Glomerular endothelial cell (primary cell): ENCODE results near the gene IRF8. TPM values are rescaled to one million over a fixed set of nuclear protein-coding genes. Genes with fewer than 3 reads are reported as not detected.
"Not testable (repeated sequence)": the region's sequence is repeated elsewhere in the genome, so short reads cannot be mapped to it uniquely, and the experiment has no call there.

Experiments used
- DNase-seq: peaks from one replicate; pipeline ENCODE4 v3.0.0-alpha.2; 2011; ENCODE audit warnings: low read depth, low spot score; ENCODE audit errors: extremely low read depth
- total RNA-seq: library from RNA; depleted of rRNA; stranded (reverse); fragments of >200 nt; gene quantifications from 2 replicates; pipeline ENCODE4 v1.2.3, GENCODE V29; 2015

IRF8 gene, protein sequence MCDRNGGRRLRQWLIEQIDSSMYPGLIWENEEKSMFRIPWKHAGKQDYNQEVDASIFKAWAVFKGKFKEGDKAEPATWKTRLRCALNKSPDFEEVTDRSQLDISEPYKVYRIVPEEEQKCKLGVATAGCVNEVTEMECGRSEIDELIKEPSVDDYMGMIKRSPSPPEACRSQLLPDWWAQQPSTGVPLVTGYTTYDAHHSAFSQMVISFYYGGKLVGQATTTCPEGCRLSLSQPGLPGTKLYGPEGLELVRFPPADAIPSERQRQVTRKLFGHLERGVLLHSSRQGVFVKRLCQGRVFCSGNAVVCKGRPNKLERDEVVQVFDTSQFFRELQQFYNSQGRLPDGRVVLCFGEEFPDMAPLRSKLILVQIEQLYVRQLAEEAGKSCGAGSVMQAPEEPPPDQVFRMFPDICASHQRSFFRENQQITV
- 0.63 and 1.5 TPM in 2 replicates for total RNA-seq

DNA sequence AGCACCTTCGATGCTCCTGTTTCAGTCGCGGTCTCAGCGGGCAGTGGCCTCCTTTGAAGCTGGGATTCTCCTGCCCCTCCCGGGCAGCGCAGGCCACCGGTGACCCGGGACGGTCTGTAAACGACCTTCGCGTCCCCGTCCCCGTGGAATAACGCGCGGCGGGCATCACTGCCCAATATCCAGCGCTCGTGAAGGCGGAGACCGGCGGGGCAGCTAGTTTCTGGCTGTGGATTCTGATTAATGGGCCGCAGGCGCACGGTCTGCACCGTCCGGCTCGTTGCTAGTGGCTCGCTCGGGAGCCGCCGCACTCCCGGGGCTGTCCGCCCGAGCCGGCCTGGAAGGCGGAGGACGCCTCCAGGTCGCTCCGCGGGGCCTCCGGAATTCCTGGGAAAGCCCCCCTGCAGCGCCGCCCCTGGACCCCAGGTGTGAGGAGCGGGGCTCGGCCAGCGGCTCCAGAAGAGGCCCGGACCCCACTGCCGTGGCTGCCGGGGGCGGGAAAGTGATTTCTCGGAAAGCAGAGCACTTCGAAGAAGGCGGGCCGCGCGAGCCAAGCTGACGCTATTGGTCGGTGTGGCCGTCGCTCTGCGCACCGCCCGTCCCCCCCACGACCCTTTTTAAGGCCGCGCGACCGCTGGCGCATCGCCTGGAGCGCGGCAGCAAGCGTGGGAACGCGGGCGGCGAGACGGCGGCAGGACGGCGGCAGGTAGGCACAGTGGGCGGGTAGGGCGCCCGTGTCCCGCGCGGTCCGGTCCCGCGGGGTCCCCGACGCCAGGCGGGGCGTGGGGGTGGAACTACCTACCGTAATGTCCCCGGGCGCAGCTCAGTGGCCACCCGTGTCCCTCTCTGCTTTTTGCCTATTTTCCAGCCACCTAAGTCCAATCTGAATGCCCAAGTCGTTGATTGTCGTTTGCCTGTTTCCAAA is at the start of gene IRF8:
IRF8 (plus strand) TSS at position 642 of the 922 bp plus-strand sequence. CDS start 3,854 bp downstream, outside the sequence.
- DNase-seq, result no peak

DNA sequence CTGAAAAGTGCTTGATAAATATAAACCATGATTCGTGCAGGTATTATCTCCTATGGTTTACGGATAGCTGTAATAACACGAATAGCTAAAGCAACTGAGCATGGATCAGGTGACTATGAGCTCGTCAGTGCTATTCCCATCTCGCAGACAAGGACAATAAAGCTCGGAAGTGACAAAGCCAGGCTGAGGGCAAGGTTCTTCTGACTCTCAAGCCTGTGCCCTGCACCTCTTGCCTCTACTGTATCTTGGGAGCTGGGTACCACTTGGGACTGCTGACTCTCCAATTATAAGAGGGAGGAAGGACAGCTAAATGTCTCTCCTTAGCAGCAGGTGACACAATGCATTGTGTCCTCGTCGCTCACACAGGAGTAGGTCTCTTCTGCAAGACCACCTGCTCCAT is 49.6 kb upstream of the IRF8 start:
- DNase-seq, result no peak

DNA sequence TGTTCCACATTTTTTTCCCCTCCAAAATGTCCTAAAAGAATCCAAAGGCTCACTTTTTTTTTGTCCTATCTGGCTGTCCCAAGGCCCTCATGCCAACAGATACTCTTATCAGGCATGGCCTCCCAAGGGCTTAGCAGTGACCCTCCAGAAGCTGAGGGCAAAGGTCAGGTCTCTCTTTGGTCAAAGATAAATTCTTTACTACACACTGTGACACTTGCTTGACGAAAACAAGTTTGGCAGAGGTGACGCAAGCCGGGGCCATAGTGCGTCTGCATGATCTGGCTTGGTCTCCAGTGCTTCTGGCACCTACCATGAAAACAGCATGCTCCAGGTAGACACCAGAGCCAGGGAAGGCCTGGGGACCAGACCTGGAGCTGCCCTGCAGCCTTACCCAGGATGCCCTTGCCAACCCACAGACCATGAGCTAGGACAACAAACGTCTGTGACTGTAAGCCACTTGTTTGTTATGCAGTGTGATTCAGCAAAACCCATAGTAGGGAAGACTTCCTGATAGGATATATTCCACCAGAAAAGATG is 48.5 kb upstream of the IRF8 start:
- no peak for DNase-seq

DNA sequence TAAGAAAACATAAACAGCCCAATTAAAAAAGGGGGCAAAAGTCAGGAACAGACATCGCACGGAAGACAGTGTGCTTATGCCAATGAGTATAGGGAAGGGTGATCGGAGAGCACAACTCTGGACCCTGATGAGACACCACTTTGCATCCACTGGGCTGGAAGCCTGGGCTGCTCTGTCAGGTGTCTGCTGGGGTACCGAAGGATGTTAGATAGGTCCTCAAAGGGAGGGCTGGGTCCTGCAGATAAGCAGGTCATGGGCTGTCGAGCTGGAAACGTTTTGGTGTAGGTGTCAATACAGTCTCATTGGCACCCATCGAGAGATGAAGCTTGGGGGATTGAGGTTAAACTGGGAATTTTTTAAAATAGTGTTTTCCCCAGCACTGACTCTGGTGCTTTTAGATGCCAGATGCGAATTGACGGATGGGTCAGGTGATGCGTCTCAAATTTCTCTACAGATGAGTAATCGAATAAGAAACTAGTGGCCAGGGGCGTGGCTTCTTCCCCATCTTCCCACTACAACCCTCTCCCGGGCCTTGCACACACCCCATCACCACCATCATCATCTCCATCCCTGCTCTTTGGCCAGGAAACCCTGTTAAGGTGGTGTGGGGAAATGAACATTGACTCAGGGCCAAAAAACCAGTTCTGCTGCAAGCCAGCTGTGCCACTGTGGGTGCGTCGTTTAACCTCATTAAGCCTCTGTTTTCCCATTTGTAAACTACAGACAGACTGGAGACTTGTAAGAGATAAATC is 47.8 kb upstream of the IRF8 start:
- DNase-seq, result no peak

DNA sequence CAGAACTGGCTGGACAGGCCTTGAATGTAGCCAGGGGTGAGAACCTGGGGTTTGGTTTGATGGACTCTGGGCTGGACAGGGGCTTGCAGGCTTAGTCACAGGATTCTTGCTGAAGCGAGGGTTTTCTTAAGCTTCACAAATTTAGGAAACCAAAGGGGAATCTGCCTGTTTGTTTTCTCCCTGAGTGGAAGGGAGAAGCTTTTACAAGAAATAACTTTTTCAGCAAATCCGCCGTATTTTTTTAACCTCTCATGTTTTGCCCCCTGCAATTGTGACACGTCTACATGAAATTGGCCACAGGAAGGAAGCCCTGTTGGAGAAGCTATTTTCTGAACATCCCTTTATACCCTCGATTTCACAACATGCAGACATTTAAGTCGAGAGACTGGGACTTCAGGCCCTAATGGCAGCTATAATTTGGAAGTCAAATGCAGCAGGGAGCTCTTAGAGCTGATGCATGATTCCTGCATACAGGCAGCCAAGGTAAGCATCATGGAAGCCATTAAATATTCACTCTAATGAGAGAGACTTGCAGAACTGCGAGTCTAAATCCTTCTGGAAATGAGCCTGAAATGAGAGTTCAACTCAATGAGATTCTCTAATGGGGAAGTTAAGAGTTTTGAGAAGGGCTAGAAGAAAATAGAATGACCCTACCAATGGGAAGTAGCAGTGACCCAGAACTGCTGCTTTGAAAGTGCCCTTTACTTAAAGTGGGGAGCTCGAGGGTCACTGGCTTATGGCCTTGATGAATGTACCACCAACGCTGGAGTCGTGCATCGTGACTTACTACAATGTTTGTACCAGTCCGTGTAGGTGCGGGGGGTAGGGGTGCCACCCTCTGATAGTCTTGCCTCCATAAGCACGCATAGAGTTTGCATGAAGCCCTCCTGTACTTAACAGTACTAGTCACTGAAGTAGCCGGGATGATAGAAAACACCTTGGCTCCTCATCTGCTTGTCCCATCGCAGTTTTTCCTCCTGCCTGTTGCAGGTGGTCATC is 45.1 kb upstream of the IRF8 start:
- DNase-seq, result no peak

DNA sequence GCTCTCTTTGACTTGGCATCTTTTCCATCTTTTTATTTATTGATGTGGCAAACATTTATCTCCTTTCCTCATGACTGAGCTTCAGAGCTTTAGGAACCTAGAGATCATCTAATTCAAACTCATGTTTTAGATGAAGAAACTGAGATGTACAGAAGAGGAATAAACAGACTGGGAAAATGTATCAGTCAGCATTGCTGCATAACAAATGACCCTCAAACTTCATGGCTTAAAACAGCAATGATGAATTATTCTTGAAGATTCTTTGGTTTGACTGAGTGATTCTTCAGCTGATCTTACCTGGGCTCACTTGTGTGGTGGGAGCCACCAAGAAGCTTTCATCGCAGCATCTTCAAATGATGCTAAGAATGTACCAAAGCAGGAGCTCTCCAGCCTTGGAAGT is 44.0 kb upstream of the IRF8 start:
- DNase-seq, result no peak

DNA sequence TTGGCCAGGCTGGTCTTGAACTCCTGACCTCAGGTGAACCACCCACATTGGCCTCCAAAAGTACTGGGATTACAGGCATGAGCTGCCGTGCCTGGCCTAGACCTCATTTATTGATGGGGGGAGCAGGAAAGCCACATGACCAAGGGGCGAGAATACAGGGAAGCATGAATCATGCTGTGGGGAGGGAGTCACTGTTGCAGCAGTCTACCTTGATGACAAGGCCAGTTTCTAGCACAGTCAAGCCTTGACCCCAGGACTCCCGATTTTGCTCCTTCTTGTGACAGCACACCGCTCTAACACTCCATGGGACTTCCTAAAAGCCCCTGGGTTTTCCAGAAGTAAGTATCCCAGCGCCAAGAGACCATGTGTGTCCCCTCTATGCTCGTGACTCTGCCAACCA is 42.9 kb upstream of the IRF8 start:
- DNase-seq, result no peak

DNA sequence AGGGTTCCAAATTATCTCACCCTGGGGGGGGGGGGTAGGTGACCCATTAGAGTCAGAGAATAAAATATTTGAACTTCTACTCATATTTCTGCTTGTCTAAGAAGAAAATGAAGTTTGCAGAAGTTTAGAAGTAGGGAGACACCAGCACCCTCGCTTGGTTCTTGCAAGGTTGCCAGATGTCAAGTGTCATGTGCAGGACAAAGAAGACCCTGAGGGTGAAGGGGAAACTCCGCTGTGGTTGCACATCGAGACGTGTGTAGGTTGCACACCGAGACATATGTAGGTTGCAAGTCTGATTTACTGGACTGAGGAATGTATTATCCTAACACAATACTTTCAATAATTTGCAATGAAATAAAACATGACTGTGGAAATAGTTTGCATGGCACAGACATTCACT is 42.4 kb upstream of the IRF8 start:
- DNase-seq, result no peak

DNA sequence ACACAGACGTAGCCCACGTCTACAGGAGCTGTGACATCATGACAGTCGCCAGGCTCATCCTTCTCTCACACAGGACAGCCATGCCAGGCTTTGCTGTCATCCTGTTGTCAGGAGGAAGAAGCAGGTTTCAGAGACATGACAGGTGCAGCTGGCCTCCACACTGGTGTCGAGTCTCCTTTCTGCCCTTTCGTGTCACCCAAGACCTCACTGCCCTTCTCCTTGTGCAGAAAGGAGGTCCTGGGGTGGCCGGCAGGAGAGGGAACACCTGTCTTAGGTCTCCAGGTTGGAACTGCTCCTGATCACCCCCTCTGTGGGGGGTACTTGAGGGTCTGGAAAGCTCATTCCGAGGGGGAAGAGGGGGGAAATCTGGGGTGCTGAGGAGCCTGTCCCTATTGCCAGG is 41.6 kb upstream of the IRF8 start:
- no peak for DNase-seq

DNA sequence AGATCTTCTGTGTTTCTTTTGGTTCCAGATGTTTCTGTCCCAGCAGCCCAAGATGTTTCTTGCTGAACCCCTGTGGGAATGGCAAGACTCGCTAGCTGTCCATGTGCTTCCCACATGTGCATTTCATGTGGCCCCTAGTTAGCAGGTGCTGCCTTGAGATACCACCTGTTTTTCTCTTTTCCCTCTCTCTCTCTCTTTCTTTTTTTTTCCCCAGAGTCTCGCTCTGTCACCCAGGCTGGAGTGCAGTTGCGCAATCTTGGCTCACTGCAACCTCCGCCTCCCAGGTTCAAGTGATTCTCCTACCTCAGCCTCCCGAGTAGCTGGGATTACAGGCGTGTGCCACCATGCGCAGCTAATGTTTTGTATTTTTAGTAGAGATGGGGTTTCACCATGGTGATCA is 40.4 kb upstream of the IRF8 start:
- DNase-seq, result not testable (repeated sequence)

DNA sequence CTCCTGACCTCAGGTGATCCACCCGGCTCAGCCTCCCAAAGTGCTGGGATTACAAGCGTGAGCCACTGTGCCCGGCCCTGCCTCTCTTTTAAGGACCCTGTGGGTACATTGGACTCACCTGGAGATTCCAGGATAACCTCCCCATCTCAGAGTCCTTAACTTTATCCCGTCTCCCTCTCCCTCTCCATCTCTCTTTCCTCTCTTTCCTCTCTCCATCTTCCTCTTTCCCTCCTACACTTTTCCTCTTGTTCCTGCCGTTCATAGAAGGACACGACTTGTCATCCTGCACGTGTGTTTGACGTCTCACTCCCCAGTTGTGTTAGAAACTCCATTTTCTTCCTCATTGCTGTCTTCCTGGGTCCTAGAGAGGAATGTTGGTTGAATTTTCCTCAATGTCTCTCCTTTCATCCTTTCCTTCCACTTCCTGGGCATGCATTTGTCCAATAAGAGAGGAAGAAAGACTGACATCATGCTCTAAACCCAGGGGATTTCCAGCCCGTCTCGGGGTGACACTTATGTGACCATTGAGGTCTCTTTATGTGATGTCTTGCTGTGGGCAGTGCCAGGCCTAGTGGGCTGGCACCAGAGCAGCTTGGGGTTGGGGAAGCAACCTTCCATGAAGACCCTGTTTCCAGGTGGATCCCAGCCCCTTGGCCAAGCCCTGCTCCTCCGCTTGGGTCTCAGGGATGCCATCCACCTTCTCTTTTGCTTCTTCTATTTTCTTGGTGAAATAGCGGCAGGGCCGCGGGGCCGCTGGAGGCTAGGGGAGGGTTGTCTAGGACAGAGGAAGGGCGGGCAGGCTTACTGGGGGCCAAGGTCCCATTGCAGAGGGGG is 39.8 kb upstream of the IRF8 start:
- DNase-seq, result no peak

DNA sequence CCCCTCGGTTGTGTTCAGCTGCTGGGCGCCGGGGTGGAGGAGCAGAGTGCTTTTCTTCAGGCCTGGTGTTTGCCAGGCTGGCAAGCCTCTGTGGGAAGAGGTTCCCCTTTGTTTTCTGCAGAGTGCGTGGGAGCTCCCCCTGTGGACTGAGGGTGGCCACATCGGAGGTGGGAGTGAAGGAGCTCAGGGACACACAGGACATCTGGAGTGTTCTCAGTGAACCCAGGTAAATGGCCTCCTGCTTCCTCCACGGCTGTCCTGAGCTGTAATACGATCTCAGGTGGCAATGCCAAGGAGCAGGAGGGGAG is 39.2 kb upstream of the IRF8 start:
- DNase-seq, result no peak

DNA sequence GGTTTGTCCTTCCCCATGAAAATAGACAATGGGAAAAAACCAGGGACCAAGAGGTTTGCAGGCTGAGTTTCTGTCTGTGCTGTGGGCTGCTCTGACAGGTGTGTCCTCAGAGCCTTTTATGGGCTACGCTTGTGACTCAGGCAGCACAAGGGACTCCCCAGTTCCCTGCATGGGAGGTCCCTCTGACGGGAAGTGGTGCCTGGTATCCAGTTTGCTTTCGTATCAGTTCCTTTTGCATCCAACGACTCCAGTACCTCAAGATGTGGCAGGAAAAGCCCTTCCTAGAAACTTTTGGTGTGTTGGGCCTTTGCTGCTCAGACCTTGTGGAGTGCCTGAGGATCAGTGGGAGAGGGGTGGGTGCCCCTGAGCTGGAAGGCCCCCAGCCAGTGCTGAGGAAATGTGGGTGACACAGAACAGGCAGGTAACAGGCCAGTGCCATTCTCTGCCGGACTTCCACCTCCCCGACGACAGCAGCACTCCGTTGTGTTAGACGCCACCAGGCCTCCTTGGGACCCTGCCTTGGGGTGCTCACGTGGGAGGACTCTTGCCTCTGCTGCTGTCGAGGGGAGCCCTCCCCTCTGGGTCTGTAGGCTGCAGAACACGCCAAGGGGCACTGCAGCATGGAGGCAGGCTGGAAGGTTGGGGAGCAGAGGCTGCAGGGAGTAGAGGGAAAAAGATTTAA is 38.4 kb upstream of the IRF8 start:
- no peak for DNase-seq

DNA sequence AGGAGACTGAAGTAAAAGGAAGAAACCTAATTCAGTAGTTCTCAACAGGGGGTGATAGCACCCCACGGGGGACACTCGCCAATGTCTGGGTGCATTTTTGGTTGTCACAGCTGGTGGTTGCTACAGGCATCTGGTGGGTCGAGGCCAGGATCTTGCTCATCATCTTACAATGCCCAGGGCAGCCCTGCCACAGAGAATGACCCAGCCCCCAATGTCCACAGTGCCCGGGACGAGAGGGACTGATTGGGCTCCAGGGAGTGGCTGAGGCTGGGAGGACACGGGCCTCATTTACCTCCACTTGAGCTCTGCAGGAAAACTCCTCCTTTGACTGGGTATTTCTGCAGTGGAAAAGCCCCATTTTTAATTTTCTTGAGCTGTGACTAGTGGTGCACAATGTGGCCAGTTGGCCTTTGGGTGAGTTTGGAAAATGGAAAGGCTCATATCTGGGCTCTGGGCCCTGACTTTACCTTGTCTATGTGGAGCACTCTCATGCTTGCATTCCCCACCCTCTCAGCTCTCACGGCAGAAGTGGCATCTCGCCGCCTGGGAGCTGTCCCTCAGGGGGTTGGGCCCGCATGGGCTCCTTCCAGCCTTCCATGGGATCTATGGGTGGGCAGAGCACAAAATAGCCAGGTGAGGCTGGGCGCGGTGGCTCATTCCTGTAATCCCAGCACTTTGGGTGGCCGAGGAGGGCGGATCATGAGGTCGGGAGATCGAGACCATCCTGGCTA is 37.7 kb upstream of the IRF8 start:
- no peak for DNase-seq

DNA sequence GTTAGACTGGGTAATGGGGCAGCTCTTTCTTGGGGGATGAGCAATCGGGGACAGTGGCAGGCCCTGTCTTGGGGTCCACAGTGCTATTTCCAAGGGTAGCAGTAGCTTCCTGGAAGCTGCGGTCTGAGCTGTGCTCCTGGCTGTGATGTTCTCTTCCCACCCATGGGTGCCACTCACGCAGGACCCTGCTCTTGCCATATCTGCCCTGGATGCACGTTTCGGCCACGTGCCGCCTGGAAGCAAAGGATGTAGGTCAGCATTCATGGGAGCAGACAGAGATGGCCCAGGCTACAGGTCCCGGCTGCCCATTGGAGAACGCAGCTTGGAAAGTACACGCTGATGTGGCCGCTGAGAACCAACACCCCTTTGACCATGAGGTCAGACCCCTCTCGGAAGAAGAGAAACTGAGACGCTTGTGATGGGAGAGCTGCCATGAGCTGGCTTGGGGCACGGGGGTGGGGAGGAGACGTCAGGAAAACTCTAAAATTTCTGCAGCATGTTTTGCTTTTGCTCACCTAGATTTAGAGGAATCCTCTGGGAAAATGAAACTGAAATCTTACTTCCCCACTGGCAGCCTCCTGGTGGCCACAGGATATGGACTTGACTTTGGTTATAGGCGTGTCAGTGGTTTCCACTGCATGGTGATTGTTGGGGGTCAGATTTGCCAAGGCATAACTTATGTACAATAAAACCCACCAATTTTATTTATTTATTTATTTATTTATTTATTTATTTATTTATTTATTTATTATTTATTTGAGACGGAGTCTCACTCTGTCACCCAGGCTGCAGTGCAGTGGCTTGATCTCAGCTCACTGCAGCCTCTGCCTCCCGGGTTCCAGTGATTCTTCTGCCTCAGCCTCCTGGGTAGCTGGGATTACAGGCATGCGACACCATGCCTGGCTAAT is 36.2 kb upstream of the IRF8 start:
- no peak for DNase-seq

DNA sequence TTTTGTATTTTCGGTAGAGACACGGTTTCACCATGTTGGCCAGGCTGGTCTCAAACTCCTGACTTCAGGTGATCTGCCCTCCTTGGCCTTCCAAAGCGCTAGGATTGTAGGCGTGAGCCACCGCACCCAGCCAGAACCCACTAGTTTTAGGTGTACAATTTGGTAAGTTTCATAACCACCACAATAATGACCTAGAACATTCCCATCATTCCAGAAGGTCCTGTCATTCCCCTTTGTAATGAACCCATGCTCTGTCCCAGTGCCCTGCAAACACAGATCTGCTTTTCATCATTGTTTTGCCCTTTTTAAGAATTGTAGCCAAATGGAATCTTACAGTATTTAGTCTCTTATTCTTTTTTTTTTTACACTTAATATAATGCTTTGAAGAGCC is 35.6 kb upstream of the IRF8 start:
- DNase-seq, result no peak

DNA sequence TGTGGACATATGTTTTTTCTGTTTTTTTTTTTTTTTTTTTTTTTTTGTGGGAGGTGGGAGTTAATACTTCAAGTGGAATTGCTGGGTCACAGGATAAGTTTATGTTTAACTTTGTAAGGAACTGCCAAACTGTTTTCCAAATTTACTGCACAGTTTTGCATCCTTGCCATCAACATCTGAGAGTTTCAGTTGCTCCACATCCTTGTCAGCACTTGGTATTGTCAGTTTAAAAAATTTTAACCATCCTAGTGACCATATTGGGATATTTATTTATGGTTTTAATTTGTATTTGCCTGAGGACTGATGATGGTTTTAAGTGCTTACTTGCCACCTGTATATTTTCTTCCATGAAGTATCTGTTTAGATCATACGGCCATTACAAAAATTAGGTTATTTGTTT is 34.0 kb upstream of the IRF8 start:
- no peak for DNase-seq
